Suppressor macrophage treated with lipopolysaccharide for 1 hour (primary cell): Measurements from ENCODE around the gene KCNQ1.

Source experiments
- DNase-seq, 3 donors: peaks; one replicate each; pipeline ENCODE4 v3.0.0-alpha.2; 2020 to 2022

KCNQ1 gene

DNA sequence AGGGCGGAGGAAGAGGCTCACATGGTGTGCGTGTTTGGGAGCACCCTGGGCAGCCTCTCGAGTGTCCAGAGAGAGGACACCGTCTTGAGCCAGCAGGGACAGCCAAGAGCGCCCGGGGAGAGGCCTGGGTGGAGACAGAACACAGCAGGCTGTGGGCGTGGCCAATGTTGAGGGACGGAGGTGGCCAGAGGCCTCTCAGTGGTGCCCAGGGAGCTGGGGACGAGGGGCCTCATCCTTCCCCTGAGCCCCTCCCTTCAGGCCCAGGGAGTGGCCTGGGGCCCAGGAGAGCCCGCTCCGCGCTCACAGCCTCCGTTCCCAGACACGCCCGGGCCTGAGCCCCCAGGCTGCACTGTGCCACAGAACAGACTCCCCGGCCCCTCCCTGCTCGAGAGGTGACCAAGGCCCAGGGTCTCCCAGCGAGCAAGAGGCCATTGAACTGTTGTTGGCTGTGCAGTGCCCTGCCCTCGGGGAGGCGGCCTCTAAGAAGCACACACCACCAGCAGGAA is 392.3 kb downstream of the KCNQ1 start:
- peak; percentile 23 to 41 (median 39) for DNase-seq

DNA sequence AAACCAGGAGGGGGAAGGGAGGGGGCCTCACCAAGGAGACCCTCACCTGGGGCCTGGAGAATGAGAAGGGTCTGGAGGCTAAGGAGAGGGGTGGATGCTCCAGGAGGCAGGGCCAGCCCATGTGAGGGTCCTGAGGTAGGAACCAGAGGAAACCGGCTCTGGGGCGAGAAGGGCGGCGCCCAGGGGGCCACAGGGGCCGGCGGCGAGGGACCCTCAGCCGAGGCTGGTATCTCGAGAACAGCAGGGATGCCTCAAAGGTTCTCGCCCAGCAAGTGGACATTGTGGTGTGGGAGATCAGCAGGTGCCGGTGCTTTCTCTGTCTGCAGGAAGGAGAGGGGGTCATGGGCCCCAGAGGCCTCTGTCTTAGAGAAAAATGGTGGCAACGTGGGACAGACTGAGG is 392.8 kb downstream of the KCNQ1 start:
- DNase-seq, result no peak

DNA sequence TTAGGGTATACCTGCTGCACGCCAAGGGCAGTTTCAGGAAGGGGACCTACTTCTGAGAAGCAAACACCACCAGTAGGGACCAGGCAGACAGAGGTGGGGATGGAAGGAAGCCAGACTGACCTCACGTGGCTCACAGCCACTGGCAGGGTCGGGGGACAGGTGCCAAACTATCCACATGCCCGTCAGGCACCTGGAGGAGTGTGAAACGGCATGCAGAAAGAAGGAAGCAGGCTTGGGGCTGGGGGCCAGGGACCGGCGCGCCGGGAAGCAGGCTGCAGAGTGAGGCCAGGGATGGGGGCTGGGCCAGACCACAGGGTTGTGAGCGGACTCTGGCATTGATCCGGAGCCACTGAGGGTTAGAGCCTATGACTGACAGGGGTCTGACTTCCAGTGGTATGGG is 393.3 kb downstream of the KCNQ1 start:
- no peak for DNase-seq

DNA sequence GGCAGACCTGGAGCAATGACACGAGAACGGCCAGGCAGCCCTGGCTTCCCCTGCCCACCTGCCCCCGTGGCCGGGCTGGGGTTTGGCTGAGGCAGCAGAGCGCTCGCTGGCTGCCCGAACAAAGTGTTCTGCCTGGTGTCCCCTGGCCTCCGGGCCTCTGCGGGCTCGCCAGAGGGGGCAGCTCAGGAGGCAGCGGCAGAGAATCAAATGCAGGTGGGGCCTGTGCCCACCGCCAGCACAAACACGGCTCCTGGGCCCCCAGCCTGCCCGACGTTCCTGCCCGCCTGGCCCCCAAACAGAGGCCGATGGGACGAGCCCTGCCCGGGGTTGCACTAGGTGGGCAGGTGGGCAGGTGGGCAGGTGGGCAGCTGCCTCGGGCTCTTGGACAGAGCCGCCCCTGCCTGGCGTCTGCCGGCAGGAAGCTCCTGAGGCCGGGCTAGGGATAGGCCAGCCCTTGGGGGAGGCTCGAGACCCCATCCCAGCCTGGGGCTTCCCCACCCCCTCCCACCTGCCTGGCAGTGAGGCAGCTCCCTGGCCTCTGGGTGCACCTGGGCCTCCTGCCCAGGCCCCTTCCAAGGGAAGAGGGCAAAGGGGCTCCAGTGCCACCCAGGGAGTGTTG is 394.0 kb downstream of the KCNQ1 start:
- no peak for DNase-seq

DNA sequence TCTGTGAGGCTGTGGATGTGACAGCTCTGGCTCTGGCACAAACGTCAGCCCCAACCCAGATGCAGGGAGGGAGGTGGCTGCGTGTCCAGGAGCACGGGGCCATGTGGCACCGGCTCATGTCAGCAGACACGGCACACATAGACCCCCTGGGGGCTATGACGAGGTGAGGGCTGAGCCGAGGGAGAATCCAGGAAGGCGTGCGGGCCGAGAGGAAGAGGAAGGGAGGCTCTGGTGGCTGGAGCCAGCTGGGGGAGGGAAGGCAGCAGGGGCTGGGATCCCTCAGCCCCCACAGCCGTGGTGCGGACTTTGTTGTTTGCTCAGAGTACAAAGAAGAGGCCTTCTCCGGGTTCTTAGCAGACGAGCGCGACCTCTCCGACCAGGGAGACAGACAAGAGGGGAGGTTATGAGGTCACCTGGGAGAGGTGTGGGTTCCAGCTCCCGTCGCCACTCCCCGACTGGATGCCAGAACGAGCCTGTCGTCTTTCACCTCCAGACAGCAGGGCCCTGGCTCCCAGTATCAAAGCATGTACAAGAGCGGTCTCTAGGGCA is 394.7 kb downstream of the KCNQ1 start:
- DNase-seq, result no peak

DNA sequence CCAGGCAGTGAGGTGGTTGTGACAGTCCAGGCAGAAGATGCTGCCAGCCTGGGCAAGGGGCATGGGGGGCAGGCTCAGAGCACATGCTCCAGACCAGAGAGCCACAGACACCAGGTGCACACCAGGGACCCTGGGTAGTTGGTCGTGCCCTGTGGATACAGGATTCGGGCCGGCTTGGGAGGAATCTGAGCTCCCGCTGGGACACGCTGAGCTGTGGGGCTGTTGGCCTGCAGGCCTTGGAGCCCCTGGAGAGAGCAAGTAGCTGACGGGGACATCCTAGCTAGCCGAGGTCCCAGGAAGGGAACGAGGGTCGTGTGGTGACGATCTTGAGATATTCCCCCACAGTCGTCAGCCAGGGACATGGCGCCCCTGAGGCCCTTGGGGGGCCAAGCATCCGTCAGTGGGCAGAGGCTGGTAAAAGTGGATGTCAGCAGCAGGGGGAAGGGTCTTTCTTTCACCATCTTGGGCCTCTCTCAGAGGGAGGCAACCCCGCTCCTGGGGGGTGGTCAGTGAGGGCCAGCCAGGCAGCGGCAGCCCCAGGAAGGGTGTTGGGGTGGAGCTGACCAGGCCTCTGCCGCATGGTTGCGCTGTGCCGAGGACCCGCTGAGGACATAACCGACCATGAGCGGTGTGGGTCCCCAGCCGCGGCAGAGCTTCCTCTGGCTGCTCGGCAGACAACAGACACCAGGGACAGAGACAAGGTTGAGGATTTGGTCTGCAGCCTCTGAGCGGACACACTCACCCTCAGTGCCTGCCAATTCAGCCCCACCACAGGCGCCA is 396.8 kb downstream of the KCNQ1 start:
- DNase-seq, result no peak

DNA sequence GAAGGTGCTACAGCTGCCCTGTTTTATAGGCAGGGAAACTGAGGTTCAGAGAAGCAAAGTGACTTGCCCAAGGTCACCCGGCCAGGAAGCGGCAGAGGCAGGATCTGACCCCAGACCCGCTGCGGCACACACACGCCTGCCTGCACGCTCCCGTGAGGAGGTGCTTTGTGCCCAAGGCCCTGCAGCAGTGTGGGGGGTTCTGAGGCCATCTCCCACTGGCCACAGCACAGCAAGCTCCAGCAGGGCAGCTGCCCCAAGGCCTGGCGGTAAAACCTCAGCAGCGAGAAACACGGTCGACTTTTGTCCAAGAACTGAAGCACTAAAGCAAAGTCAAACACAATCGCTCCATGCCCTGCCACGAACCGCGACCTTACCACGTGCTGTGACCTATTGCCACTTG is 398.1 kb downstream of the KCNQ1 start:
- DNase-seq, result no peak

DNA sequence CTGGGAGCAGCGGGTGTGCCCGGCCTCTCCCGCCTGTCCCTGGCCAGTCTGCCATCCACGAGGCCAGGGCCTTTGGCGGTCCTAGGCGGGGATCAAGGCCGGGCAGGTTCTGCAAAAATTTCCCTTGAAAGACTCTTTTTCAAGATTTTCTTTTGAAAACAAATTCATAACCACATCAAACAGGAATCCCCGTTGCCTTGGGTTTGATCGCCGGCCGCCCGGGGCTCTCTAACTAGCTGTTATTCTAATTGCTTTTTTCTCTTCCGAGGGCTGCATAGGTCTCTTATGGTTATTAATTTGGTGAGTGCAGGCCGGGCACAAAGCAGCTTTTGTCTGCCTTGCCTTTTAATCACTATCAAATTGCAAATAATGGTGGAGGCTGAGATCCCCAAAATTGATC is 398.7 kb downstream of the KCNQ1 start:
- no peak for DNase-seq

DNA sequence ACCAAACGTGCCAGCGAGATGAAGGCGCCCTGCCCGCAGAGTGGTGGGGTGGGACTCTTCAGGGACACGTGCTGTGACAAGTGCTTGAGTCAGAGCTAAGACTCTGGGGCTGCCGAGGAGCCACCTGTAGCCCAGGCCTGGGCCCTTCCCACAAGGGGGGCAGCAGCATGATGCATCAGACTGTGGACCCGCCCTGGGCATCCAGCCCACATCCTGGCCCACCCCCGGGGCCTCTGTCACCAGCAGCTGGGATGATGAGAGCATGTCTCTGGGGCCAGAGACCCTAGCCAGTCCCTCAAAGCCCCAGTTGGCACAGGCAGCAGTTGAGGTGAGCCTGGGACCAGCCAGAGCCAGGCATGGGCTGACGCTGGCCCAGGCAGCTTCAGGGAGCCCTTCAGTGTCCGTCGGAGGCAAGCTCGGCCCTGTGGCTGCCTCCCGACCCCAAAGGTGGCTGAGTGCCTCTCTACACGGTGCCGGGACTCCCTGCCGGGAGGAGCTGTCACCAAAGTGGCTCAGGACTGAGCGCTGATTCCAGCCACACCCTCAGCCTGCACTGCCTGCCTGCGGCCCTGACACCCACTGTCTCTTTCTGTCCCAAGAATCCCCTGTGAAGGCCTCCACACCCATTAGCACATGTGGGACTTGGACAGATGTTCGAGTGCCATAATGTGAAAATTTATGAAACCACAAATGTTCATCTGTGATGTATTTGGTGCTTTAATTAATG is 399.5 kb downstream of the KCNQ1 start:
- no peak for DNase-seq

DNA sequence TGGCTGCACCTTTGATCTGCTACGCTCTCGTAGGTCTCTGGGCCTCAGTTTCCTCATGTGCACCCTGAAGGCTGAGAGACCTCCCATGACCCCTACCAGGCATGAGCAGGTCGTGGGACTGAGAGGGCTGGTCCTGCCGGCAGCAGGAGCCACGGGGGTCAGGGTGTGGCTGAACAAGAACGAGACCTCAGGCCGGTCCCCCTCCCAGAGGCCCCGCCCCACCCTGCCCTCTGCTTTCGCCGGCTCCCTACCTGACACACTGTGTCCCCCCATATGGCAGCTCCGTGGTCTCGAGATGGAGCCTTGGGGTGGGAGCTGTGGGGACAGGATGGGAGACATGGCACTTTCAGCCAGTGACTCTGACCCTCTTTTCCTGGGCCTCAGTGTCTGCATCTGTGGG is 400.2 kb downstream of the KCNQ1 start:
- DNase-seq, result no peak

DNA sequence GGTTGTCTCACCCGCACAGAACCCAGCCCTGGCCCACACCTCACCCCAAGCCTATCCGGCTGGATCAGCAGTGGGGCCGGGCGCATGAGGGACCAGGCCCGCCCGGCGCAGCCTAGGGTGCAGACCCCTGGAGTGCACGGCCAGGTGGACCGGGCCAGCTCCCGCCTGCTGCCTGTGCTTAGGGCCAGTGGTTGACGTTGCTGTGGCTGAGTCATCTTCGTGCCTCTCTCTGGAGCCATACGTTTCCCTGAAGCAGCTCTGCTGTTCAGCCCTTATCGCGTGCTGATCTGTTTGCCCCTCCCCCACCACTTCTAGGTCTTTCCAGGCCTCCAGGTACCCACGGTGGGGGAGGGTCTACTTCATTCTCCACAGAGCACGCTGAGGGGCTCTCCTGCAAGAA is 401.2 kb downstream of the KCNQ1 start:
- no peak for DNase-seq

DNA sequence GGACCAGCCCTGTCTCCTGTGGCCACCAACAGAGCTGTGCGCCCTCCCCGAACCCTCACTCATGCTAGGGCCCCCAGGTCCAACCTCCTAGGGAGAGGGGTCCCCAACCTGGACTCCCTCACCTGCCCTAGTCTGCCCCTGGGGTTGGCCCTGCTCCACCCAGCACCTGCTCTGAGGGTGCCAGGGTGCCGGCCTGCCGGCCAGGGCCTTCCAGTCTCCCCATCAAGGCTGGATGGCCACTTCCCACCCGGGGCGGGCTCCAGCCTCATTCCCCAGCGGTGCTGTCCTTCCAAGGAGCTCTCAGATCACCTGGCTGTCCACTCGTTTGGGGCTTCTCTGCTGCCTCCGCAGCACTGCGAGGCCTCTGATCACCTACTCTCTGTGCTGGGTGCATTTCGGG is 401.7 kb downstream of the KCNQ1 start:
- no peak for DNase-seq

DNA sequence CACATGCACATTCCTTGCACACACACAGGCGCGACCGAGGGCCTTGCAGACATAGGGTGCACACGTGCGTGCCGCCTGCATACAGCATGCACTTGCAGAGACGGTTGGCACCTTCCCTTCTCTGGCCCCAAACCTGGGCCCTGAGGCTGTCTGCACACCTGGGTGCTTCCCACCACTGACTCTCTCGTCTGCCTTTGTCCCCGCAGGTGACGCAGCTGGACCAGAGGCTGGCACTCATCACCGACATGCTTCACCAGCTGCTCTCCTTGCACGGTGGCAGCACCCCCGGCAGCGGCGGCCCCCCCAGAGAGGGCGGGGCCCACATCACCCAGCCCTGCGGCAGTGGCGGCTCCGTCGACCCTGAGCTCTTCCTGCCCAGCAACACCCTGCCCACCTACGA is 402.8 kb downstream of the KCNQ1 start:
- no peak for DNase-seq

DNA sequence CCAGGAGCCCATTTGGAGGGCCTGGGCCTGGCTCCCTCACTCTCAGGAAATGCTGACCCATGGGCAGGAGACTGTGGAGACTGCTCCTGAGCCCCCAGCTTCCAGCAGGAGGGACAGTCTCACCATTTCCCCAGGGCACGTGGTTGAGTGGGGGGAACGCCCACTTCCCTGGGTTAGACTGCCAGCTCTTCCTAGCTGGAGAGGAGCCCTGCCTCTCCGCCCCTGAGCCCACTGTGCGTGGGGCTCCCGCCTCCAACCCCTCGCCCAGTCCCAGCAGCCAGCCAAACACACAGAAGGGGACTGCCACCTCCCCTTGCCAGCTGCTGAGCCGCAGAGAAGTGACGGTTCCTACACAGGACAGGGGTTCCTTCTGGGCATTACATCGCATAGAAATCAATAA is 403.7 kb downstream of the KCNQ1 start:
- DNase-seq, result no peak

DNA sequence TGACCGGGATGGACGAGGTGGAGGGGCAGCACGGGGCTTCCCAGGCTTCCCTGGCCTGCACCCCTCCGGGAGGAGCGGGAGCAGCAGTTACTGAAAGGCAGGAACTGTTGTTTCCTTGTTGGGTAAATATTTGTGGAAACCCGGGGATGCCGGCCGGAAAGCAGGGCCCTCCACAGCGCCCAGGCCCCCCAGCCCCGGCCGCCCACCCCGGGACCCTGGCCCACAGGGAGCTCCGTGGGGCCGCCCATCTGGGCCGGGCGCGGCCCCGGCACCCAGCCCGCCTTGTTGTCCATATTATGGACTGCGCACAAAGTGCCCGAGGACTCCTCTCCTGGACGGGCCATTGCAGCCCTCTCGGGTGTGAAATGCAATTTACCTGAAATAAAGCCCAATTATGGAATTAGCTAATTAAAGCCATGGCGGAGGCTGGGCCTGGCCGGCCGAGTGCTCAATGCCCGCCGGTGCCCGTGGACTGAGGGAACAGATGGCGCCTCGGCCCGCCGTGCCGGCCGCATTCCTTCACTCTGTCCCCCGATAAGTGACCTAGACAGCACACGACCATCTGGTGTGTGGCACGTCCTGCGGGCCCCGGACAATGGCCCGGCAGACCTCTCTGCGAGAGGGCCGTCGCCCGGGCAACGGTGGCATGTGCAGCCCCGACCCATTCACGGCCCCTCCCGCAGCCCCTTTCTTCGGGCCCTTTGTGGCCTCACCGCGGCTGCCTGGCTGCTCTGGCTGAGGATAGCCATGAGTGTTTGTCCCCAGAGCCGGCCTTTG is 405.4 kb downstream of the KCNQ1 start:
- no peak for DNase-seq

DNA sequence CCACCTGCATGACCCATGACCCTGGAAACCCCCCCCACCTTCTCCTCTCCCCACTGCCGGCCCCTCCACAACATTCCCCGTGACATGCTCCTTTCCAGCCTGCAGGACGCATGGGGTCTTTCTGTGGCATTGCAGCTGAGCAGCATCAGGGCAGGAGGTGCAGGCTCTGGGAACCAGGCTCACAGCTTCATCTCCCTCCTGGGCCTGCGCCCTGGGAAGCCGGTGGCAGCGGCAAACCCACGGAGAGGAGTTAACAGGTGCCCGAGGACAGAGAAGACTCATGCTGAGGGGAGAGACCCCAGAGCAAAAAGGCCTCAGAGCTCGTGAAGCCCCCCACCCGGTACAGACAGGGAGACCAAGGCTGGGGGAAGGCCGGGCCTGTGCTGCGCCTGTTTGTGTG is 408.6 kb downstream of the KCNQ1 start:
- no peak for DNase-seq

DNA sequence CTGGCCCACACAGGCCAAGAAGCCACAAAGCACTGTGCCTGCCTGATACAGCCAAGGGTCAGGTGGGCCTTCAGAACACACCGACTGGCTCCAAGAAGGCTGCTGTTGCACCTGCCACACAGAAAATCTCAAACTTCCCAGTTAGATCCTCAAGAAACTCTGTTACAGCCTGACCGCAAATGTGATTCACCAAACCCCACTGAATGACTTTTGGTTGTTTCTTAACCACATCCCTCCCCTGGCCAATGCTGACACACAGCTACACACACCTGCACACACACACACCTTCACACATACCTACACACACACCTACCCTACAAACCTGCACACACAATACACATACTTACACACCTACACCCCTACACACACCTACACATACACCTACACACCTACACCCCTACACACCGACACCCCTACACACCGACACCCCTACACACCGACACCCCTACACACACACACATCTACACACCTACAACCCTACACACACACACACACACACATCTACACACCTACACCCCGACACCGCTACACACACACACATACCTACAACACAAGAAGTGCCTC is 409.3 kb downstream of the KCNQ1 start:
- DNase-seq, result no peak

DNA sequence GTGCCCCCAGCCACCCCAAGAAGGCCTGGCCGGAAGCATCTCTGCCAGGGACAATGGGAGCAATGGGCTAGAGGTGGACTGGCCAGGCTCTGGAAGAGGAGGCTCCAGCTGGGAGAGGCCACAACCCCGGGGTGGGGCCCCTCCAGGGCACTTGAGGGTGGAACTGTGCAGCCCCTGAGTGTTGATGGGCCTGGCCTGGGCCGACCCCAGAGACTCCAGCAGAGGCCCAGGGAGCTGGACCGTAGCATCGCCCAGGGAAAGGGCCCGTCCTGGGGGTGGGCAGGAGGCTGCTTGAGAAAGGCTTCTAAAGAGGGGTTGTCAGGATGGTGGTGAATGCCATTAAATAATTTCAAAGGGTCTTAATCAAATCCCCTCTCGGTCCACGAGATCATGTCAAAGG is 410.4 kb downstream of the KCNQ1 start:
- DNase-seq, result no peak

DNA sequence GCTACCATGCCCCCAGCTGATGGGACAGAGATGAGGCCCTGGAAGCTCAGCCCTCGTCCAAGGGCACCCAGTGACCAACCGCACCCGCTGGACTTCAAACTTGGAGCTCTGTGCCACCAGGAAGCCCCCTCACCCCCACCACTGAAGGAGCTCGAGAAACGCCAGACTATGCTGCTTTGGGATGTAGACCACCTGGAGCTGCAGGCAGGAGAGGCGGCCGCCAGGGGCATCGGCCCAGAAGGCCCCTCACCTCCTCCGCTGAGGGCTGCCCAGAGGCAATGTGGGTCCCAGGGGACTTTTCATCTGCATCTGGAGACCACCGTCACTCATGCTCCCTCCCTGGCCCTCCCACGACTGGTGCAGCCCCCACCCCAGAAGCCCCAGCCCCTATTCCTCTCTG is 412.5 kb downstream of the KCNQ1 start:
- DNase-seq, result no peak

DNA sequence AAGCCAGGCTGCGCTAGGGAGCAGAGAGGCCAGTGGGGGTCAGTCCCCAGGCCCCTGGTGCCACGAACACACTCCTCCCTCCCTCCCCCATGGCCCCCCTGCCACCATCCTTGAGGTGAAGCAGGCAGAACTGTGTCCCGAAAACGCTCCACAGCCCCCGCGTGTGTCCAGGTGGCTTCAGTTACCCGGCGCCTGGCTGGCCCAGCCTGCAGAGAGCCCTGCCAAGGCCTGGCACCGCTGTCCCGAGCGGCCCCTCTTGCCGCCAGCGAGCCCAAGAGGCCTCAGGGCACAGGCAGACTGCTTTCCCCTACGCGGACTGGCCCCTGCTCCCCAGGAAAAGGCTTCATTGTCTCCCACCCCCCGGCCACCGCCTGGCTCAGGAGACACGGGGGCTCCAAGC is 413.1 kb downstream of the KCNQ1 start:
- no peak for DNase-seq

DNA sequence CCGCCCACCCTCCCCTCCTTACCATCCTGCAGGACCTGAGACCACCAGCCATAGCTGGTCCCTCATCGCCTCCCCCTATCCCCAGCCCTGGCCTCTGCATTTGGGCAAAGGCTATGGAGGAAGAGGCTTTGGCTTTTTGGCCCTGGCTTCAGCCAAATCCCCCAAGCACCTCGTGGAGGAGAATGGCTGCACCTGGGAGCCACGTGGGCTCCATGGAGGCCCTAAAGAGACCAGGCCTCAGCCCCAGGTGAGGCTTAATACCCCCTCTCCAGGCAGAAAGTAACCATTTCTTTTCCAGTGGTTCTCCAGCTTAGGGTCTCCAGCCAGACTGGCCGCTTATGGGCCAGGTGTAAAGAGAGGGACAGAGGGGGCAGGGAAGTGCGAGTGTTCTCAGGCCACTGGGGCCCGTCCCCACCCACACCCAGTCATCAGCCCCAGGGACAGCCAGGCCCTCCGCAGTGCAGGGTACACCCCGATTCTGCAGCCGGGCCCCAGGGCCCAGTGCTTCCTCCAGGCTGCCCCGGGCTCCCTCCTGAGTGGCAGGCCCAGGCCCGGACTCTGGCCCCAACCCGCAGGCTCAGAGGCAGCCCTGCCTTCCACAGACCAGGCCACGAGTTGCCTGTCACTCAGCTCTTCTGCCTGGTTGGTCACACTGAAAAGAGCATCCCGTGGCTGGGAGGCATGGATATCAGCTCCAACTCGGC is 414.3 kb downstream of the KCNQ1 start:
- no peak for DNase-seq

DNA sequence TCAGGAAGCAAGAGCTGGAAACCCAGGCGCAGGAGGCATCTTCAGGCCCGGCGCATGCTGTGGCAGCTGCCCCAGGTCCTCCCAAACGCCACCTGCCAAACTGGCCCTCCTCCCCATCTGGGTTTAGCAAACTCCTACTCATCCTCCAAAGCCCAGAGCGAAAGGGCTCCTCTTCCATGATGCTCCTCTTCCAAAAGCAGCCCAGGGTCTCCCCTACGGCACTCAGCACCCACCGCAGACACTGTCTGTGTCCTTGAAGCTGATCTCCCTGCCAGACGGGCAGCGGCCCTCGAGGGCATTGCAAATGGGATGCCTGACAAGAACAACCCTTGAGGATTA is 414.9 kb downstream of the KCNQ1 start:
- no peak for DNase-seq
